Endothelial cell of umbilical vein (primary cell): ENCODE results near the gene LXN.

Experiments used
- EZH2 ChIP-seq: IDR thresholded peaks from 2 replicates; pipeline ENCODE4 v1.6.1; 2012; ENCODE audit warnings: borderline replicate concordance, low read depth, mild to moderate bottlenecking, moderate library complexity, low read length, inconsistent platforms; ENCODE audit not compliant: severe bottlenecking
- FOS ChIP-seq: IDR thresholded peaks from 2 replicates; pipeline ENCODE4 v1.6.1; 2011; ENCODE audit warnings: mild to moderate bottlenecking, low read length, moderate library complexity, borderline replicate concordance; ENCODE audit not compliant: insufficient read depth
- POLR2A ChIP-seq: IDR thresholded peaks from 2 replicates; pipeline ENCODE4 v1.6.1; 2012; ENCODE audit warnings: low read depth, mild to moderate bottlenecking, control low read depth, low read length
- POLR2AphosphoS5 ChIP-seq: IDR thresholded peaks from 2 replicates; pipeline ENCODE4 v1.6.1; 2012; ENCODE audit warnings: low read depth, mild to moderate bottlenecking, control low read depth, low read length, moderate library complexity; ENCODE audit not compliant: insufficient read depth
- TF ChIP-seq, protein P1 (sequence below), 2 donors: IDR thresholded peaks; 1 replicate in 1 of 2; 2 replicates in 1 of 2; pipeline ENCODE4 v1.5.1; 2011; ENCODE audit warnings: low read length in 2 of 2, mild to moderate bottlenecking in 2 of 2, moderate library complexity in 2 of 2, control low read depth in 1 of 2, inconsistent platforms in 1 of 2, low read depth in 1 of 2; ENCODE audit not compliant: insufficient read depth in 1 of 2; ENCODE audit errors: extremely low read depth in 1 of 2
- TF ChIP-seq, protein P2 (sequence below): IDR thresholded peaks from 2 replicates; pipeline ENCODE4 v1.6.1; 2011; ENCODE audit not compliant: insufficient read depth, insufficient read length

DNA sequence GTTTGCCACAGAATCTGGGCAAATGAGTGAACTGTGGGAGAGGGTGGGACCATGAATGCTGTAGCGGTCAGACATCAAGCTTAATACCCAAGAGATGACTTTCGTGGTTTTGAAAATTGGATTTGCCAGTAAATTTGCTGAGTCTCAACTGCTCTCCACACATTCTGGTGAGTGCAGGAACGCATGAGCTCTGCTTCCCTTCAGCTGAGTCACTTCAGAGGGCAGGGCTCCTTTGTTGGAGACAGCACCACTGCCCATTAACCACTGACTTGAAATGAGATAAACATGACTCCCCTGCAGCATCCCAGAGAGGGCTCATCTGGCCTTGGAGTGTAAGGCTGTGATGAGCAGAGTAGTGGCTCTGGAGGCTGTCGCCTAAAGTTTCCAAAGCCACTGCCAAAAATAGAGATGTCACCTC is 37.2 kb upstream of the LXN start:
- TF ChIP-seq EZH2 (no peak), FOS (peak; percentile 58), POLR2A (no peak), POLR2AphosphoS5 (no peak)
- TF ChIP-seq, protein P1, sequence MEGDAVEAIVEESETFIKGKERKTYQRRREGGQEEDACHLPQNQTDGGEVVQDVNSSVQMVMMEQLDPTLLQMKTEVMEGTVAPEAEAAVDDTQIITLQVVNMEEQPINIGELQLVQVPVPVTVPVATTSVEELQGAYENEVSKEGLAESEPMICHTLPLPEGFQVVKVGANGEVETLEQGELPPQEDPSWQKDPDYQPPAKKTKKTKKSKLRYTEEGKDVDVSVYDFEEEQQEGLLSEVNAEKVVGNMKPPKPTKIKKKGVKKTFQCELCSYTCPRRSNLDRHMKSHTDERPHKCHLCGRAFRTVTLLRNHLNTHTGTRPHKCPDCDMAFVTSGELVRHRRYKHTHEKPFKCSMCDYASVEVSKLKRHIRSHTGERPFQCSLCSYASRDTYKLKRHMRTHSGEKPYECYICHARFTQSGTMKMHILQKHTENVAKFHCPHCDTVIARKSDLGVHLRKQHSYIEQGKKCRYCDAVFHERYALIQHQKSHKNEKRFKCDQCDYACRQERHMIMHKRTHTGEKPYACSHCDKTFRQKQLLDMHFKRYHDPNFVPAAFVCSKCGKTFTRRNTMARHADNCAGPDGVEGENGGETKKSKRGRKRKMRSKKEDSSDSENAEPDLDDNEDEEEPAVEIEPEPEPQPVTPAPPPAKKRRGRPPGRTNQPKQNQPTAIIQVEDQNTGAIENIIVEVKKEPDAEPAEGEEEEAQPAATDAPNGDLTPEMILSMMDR (IDR thresholded peaks at IDR 0.05; ENCODE audit: extremely low read depth in 1 of 2, insufficient read depth in 1 of 2, low read depth in 1 of 2, low read length in 2 of 2): no peak
- TF ChIP-seq, protein P2, sequence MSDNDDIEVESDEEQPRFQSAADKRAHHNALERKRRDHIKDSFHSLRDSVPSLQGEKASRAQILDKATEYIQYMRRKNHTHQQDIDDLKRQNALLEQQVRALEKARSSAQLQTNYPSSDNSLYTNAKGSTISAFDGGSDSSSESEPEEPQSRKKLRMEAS: no peak
